IMR-90 (cell line): ENCODE data around the gene EIF2A. TPM values are rescaled to one million over a fixed set of nuclear protein-coding genes. Genes with fewer than 3 reads are reported as not detected.

Source experiments
- ATAC-seq: fragments of 200-7000 bp; cut with Tn5 transposase; 2 replicates; pipeline ENCODE4 v1.9.1; 2020; ENCODE audit warnings: low read depth, mild to moderate bottlenecking, moderate library complexity
- BruUV-seq: library from RNA; stranded (reverse); fragments of 400-500 nt; replicated peaks from 2 replicates; lab custom pipeline; 2021; lab: Mats Ljungman, UMichigan
- CTCF ChIA-PET: fragments of 300-600 bp; formaldehyde crosslinking; extraction: SDS; loops from one replicate; lab custom pipeline; 2021; ENCODE audit warnings: antibody characterized with exemption; lab: Yijun Ruan, JAX
- POLR2A ChIA-PET: fragments of 300-600 bp; sonication (Branson Sonifier 250); formaldehyde crosslinking; loops from one replicate; lab custom pipeline; 2022; ENCODE audit warnings: antibody characterized with exemption; ENCODE audit not compliant: unreplicated experiment; lab: Charles Lee
- DNase-seq: peaks from one replicate; pipeline ENCODE4 v3.0.0; 2013
- H2AFZ ChIP-seq: replicated peaks from 2 replicates; pipeline ENCODE3; 2013; ENCODE audit warnings: low read length, mild to moderate bottlenecking; ENCODE audit not compliant: poor library complexity
- H2AK5ac ChIP-seq: 2 replicates; pipeline ENCODE4 v1.6.1; 2013; ENCODE audit warnings: low read depth, low read length, inconsistent platforms
- H2AK9ac ChIP-seq: replicated peaks from 2 replicates; pipeline ENCODE3; 2013; ENCODE audit warnings: mild to moderate bottlenecking, low read depth, low read length, moderate library complexity; ENCODE audit not compliant: poor library complexity
- H2BK120ac ChIP-seq: 2 replicates; pipeline ENCODE4 v1.6.1; 2013; ENCODE audit warnings: low read depth, low read length, inconsistent platforms
- H2BK15ac ChIP-seq: 3 replicates; pipeline ENCODE4 v1.6.1; 2013; ENCODE audit warnings: low read depth, low read length, inconsistent platforms
- H2BK20ac ChIP-seq: 2 replicates; pipeline ENCODE4 v1.6.1; 2013; ENCODE audit warnings: low read depth, mild to moderate bottlenecking, inconsistent platforms, low read length, moderate library complexity
- H2BK5ac ChIP-seq: 2 replicates; pipeline ENCODE4 v1.6.1; 2013; ENCODE audit warnings: mild to moderate bottlenecking, low read depth, low read length, inconsistent platforms; ENCODE audit not compliant: poor library complexity, severe bottlenecking
- H3K14ac ChIP-seq: replicated peaks from 2 replicates; pipeline ENCODE4 v1.6.1; 2013; ENCODE audit warnings: low read depth, low read length, inconsistent platforms
- H3K18ac ChIP-seq: 2 replicates; pipeline ENCODE4 v1.6.1; 2013; ENCODE audit warnings: low read depth, low read length, control low read depth
- H3K23ac ChIP-seq: 2 replicates; pipeline ENCODE4 v1.6.1; 2013; ENCODE audit warnings: low read depth, low read length, inconsistent platforms
- H3K27ac ChIP-seq: 2 replicates; pipeline ENCODE4 v1.5.1; 2013; ENCODE audit warnings: mild to moderate bottlenecking, control low read depth, low read length; ENCODE audit not compliant: insufficient read depth
- H3K27me3 ChIP-seq: 2 replicates; pipeline ENCODE4 v1.6.1; 2013; ENCODE audit warnings: low read length; ENCODE audit not compliant: control insufficient read depth, insufficient read depth
- H3K36me3 ChIP-seq: 2 replicates; pipeline ENCODE4 v1.6.1; 2013; ENCODE audit warnings: low read length, mixed read lengths; ENCODE audit not compliant: control insufficient read depth, insufficient read depth
- H3K4ac ChIP-seq: 2 replicates; pipeline ENCODE4 v1.6.1; 2013; ENCODE audit warnings: low read depth, low read length, inconsistent platforms
- H3K4me1 ChIP-seq: 2 replicates; pipeline ENCODE4 v1.6.1; 2013; ENCODE audit warnings: low read length, mixed read lengths; ENCODE audit not compliant: control insufficient read depth, insufficient read depth
- H3K4me2 ChIP-seq: 2 replicates; pipeline ENCODE4 v1.6.1; 2013; ENCODE audit warnings: low read depth, mild to moderate bottlenecking, control low read depth, low read length, moderate library complexity
- H3K4me3 ChIP-seq: 2 replicates; pipeline ENCODE4 v1.5.1; 2013; ENCODE audit warnings: low read depth, mild to moderate bottlenecking, control low read depth, low read length, moderate library complexity; ENCODE audit not compliant: insufficient read depth
- H3K56ac ChIP-seq: 2 replicates; pipeline ENCODE4 v1.6.1; 2013; ENCODE audit warnings: low read length, inconsistent platforms; ENCODE audit not compliant: insufficient read depth; ENCODE audit errors: extremely low read depth
- H3K79me1 ChIP-seq, 2 experiments: 2 replicates each; pipeline ENCODE4 v1.6.1; 2013; ENCODE audit warnings: low read length in 2 of 2, inconsistent platforms in 1 of 2, low read depth in 1 of 2
- H3K9ac ChIP-seq: 2 replicates; pipeline ENCODE4 v1.6.1; 2013; ENCODE audit warnings: low read depth, low read length, control low read depth
- H3K9me1 ChIP-seq: 2 replicates; pipeline ENCODE4 v1.6.1; 2013; ENCODE audit warnings: low read length, inconsistent platforms; ENCODE audit not compliant: insufficient read depth
- H3K9me3 ChIP-seq: 2 replicates; pipeline ENCODE4 v1.6.1; 2013; ENCODE audit warnings: low read length; ENCODE audit not compliant: control insufficient read depth, insufficient read depth
- H4K20me1 ChIP-seq: 2 replicates; pipeline ENCODE4 v1.6.1; 2013; ENCODE audit warnings: low read length, inconsistent platforms; ENCODE audit not compliant: insufficient read depth
- H4K5ac ChIP-seq: 2 replicates; pipeline ENCODE4 v1.6.1; 2013; ENCODE audit warnings: mild to moderate bottlenecking, low read depth, low read length, control low read depth
- H4K8ac ChIP-seq, 2 experiments: 2 replicates each; pipeline ENCODE4 v1.6.1; 2013; ENCODE audit warnings: low read depth in 2 of 2, low read length in 2 of 2, control low read depth in 1 of 2, inconsistent platforms in 1 of 2
- H4K91ac ChIP-seq: 2 replicates; pipeline ENCODE4 v1.6.1; 2013; ENCODE audit warnings: low read depth, low read length, inconsistent platforms; ENCODE audit not compliant: insufficient read depth
- BHLHE40 ChIP-seq: fragments of 150-350 bp; IDR thresholded peaks from 2 replicates; pipeline ENCODE4 v1.6.1; 2016; ENCODE audit warnings: mild to moderate bottlenecking, low read depth, low read length
- CEBPB ChIP-seq: IDR thresholded peaks from 2 replicates; pipeline ENCODE4 v1.6.1; 2012; ENCODE audit warnings: low read depth, low read length, improper control_type of control experiment
- CHD1 ChIP-seq: IDR thresholded peaks from 2 replicates; pipeline ENCODE4 v1.6.1; 2012; ENCODE audit warnings: low read depth, low read length, improper control_type of control experiment
- CTCF ChIP-seq: conservative IDR thresholded peaks from 2 replicates; pipeline ENCODE4 v1.5.1; 2012; ENCODE audit warnings: mild to moderate bottlenecking, low read depth, low read length, improper control_type of control experiment
- ELK1 ChIP-seq: fragments of 150-350 bp; IDR thresholded peaks from 2 replicates; pipeline ENCODE4 v1.6.1; 2016; ENCODE audit warnings: low read depth, mild to moderate bottlenecking, low read length, moderate library complexity, borderline replicate concordance
- FOS ChIP-seq: fragments of 150-350 bp; IDR thresholded peaks from 2 replicates; pipeline ENCODE4 v1.6.1; 2016; ENCODE audit warnings: low read depth, low read length
- MAFK ChIP-seq: IDR thresholded peaks from 2 replicates; pipeline ENCODE4 v1.6.1; 2012; ENCODE audit warnings: low read depth, low read length, improper control_type of control experiment
- MAZ ChIP-seq: IDR thresholded peaks from 2 replicates; pipeline ENCODE4 v1.6.1; 2012; ENCODE audit warnings: low read depth, mild to moderate bottlenecking, low read length, improper control_type of control experiment, moderate library complexity, borderline replicate concordance
- MXI1 ChIP-seq: IDR thresholded peaks from 2 replicates; pipeline ENCODE4 v1.6.1; 2012; ENCODE audit warnings: low read depth, mild to moderate bottlenecking, low read length, moderate library complexity, borderline replicate concordance
- NFE2L2 ChIP-seq: fragments of 150-350 bp; IDR thresholded peaks from 2 replicates; pipeline ENCODE4 v1.6.1; 2016; ENCODE audit warnings: low read depth, mild to moderate bottlenecking, low read length
- POLR2A ChIP-seq: IDR thresholded peaks from 2 replicates; pipeline ENCODE4 v1.6.1; 2012; ENCODE audit warnings: mild to moderate bottlenecking, low read depth, low read length
- RAD21 ChIP-seq: IDR thresholded peaks from 2 replicates; pipeline ENCODE4 v1.6.1; 2012; ENCODE audit warnings: low read length, improper control_type of control experiment
- RCOR1 ChIP-seq: IDR thresholded peaks from 2 replicates; pipeline ENCODE4 v1.6.1; 2012; ENCODE audit warnings: mild to moderate bottlenecking, low read length, improper control_type of control experiment; ENCODE audit not compliant: insufficient replicate concordance
- RFX5 ChIP-seq: IDR thresholded peaks from 2 replicates; pipeline ENCODE4 v1.8.0; 2012; ENCODE audit warnings: low read depth, mild to moderate bottlenecking, low read length, moderate library complexity
- SMC3 ChIP-seq: fragments of 150-350 bp; IDR thresholded peaks from 2 replicates; pipeline ENCODE4 v1.6.1; 2016; ENCODE audit warnings: low read depth, mild to moderate bottlenecking, antibody characterized with exemption, low read length, moderate library complexity
- USF2 ChIP-seq: fragments of 150-350 bp; IDR thresholded peaks from 2 replicates; pipeline ENCODE4 v1.6.1; 2017; ENCODE audit warnings: mild to moderate bottlenecking, antibody characterized with exemption, low read length, low read depth
- WGBS, 2 experiments: methylation state at CpG; one replicate each; pipeline versions ENCODE4 v1.1.5 to v1.1.7; 2013; ENCODE audit warnings: missing lambda C conversion rate in 2 of 2; ENCODE audit not compliant: insufficient read length in 1 of 2; ENCODE audit errors: extremely low coverage in 2 of 2; 5-methylcytosine and 5-hydroxymethylcytosine counted together
- dilution Hi-C: fragments of 300-500 bp; cut with HindIII; formaldehyde crosslinking; loops from one replicate; pipeline ENCODE4 v1.14.3; 2018; ENCODE audit warnings: low sequenced_read_pairs; ENCODE audit not compliant: unreplicated experiment
- in situ Hi-C: fragments of 300-500 bp; cut with MboI; formaldehyde crosslinking; loops from 3 replicates; pipeline ENCODE4 v1.14.3; 2019; ENCODE audit warnings: low sequenced_read_pairs, inconsistent platforms, mixed read lengths
- intact Hi-C: fragments of 100-400 bp; cut with micrococcal nuclease; formaldehyde crosslinking; loops from 2 replicates; pipeline ENCODE4 v1.10.0; 2022
- polyA plus RNA-seq, 3 experiments: library from polyadenylated mRNA; depleted of rRNA; stranded (reverse); fragments of >200 nt; gene quantifications; 2 replicates each; pipeline ENCODE4 v1.2.3, GENCODE V29; 2012; ENCODE audit warnings: low replicate concordance in 1 of 3
- total RNA-seq: library from RNA; depleted of rRNA; stranded (reverse); fragments of >200 nt; gene quantifications from 2 replicates; pipeline ENCODE4 v1.2.3, GENCODE V29; 2012

Gene EIF2A
- total and polyA plus RNA-seq, 2 of the 4 experiments (the other 2 are of a cell fraction) = 61.2 to 166 TPM

- intact Hi-C loops = loop anchor here (10.0 kb wide), 1 partner anchor 576 kb away; no protein-coding TSS in a partner anchor
- in situ Hi-C loops = no loop called here
- H3K9me1 ChIP-seq = no peaks in the 10 kb centered on the region
Observed at GRCh38 chr3:150511122-150511821, 35.3 kb upstream of the EIF2A start.

More at GRCh38 chr3:150511122-150511821, 35.3 kb upstream of the EIF2A start:
- Histone ChIP-seq H3K23ac (no peak overlapping the region), H4K20me1 (no peaks in the 10 kb centered on the region), H2BK20ac (no peak overlapping the region), H2AK9ac (no peak overlapping the region), H3K27me3 (no peaks in the 10 kb centered on the region), H2BK120ac (no peak overlapping the region), H2BK15ac (no peak overlapping the region), H3K4me2 (no peak overlapping the region), H3K14ac (no peak overlapping the region), H3K4me1 (no peaks in the 10 kb centered on the region), H3K9ac (no peak overlapping the region), H4K5ac (no peak overlapping the region), H3K36me3 (no peaks in the 10 kb centered on the region), H2AFZ (no peak overlapping the region), H3K4ac (no peak overlapping the region), H2BK5ac (no peak overlapping the region), H2AK5ac (no peak overlapping the region), H3K4me3 (no peak overlapping the region), H3K56ac (no peak overlapping the region), H3K79me1 (no peaks in the 10 kb centered on the region), H4K91ac (no peak overlapping the region), H3K27ac (no peak overlapping the region), H4K8ac (no peak overlapping the region), H3K9me3 (no peaks in the 10 kb centered on the region), H3K18ac (no peak overlapping the region)
- POLR2A ChIA-PET = no interaction called here
- ATAC-seq (no peak), DNase-seq (no peak)
- TF ChIP-seq NFE2L2 (no peak), USF2 (no peak), POLR2A (no peak), BHLHE40 (no peak), MAFK (no peak), CEBPB (no peak), ELK1 (no peak), MXI1 (no peak), CTCF (no peak), FOS (no peak), CHD1 (no peak), RCOR1 (no peak), RAD21 (no peak), RFX5 (no peak), SMC3 (no peak), MAZ (no peak)
- CTCF ChIA-PET = interaction anchor here (1.4 kb wide), 1 partner anchor 9 kb away, joined by 3 read pairs; no protein-coding TSS in a partner anchor
- no TSS peak for BruUV-seq
- dilution Hi-C loops = no loop called here
- no CpG with 5 or more reads among the region's 4 CpGs for WGBS, 2 experiments
